Measurements from ENCODE around the gene LRRN4CL.
"Not testable (repeated sequence)": the region's sequence is repeated elsewhere in the genome, so short reads cannot be mapped to it uniquely, and the experiment has no call there.

LRRN4CL gene

DNA sequence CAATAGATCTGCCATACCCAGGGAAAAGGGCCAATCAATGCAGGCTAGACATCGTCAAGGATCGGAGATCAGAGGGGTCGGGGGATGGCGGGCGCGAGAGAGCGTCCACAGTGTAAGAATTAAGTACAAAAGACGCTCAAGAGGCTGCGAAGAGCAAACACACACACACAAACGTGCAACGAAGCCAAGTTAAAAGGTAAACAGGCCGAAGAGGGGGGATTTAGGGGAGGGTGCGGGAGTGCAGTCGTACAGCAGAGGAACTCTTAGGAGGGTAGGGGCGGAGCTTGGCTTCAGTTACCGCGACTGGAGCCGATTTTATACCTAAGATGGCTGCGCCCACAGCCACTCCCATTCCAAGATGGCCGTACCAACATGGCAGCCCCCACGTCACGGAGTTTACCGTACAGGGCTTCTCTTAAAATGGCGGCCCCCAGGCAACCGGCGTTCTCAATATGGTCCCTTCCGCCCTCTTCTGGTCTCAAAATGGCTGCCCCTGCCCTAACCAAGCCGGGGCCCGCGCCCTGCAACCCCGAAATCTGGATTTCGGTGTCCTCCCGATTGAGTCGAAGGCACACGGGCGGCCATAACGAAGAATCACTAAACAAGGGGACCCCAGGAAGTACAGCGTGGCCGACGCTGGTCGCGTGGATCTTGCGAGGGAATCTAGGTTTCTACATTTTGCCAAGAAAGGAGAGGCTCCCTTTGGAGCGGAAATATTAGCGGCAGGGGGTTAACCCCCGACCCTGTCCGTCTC lies 20.1 kb upstream of the LRRN4CL start:
- DNase-seq (ENCODE audit: low read depth) = peak; percentile 90

DNA sequence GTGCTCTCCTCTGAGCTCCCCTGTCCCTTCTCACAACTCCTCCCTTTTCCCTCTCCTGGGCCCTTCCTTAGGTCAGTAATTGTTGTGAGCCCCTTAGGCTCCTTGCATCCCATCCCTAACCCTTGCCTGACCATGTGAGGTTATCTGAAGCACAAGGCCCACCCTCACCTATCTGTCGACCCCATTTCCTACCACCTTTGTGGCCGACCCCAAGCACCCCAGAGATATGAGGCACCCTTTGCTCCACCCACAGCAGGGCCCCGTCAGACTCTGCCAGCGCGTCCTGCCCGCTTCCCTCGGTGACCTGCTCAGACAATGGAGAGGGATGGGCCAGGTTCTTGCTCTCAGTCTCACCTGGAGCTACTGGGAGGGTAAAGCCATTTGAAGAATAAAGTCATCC lies 19.5 kb upstream of the LRRN4CL start:
- no peak for DNase-seq (ENCODE audit: low read depth)

DNA sequence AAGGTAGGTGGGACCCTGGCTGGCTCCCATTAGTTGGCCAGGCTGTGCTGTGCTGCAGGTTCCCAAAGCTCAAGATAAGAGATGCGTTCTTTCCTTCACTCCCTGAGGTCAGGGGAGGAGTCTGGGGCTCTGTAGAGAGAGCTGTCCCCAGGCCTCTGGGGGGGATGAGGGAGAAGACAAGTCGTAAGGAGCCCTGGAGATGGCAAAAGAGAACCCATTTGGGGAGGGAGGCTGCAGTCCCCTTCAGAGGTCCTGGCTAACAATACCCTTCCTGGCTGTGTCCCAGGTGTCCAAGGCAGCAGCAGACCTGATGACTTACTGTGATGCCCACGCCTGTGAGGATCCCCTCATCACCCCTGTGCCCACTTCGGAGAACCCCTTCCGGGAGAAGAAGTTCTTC lies 19.1 kb upstream of the LRRN4CL start:
- no peak for DNase-seq (ENCODE audit: low read depth)

DNA sequence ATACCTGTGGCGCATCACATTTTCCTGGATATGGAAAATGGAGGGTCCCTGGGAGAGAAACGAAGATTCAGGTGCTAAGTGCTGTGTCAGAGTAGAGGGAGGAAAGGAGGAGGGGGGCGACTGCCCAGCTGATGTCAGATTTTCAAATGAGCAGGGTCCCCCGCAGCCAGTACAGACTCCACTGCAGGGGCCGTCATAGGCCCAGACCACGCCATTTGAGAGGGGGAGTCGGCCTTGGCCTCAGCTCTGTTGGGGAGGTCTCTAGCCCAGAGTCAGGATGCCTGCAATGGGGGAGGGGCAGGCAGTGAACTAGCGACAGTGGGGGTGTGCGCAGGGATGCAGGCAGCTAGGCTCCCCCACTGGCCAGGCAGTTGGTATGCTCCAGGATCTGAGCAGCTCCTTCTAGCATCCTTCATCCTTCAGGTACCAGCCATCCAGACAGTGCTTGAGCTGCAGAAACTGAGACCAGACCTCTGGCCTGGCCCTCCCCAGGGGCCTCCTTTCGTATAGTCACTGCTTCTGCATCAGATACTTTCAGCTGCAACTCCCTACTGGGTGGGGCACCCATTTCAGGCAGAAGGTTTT lies 18.0 kb upstream of the LRRN4CL start, which contains the start of the genes BSCL2 and GNG3:
Gene BSCL2, minus strand, starts transcription at position 148 of the 585 bp plus-strand sequence. CDS start 229 bp downstream, outside the sequence.
Gene GNG3, plus strand, starts transcription at position 400 of the 585 bp plus-strand sequence. CDS start 620 bp downstream, outside the sequence.
- DNase-seq (ENCODE audit: low read depth) = no peak

DNA sequence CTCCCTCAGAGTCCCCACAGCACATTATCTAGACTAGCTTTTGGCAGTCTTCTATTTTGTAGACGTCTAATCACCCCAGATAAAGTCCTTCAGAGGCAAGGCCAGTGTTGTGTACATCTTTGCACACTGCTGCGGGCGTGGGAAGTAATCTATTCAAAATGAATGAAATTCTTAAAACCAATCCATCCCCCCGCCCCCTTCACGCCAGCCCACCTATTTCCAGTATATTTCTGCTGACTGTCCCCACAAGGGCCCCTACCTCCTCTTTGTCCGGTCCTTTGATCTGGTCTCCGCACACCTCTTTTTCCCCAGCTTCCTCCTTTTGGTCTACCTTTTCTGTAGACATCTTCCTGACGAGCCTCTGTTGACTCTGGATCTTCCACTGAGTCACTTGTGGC lies 17.5 kb upstream of the LRRN4CL start:
- DNase-seq (ENCODE audit: low read depth) = no peak

DNA sequence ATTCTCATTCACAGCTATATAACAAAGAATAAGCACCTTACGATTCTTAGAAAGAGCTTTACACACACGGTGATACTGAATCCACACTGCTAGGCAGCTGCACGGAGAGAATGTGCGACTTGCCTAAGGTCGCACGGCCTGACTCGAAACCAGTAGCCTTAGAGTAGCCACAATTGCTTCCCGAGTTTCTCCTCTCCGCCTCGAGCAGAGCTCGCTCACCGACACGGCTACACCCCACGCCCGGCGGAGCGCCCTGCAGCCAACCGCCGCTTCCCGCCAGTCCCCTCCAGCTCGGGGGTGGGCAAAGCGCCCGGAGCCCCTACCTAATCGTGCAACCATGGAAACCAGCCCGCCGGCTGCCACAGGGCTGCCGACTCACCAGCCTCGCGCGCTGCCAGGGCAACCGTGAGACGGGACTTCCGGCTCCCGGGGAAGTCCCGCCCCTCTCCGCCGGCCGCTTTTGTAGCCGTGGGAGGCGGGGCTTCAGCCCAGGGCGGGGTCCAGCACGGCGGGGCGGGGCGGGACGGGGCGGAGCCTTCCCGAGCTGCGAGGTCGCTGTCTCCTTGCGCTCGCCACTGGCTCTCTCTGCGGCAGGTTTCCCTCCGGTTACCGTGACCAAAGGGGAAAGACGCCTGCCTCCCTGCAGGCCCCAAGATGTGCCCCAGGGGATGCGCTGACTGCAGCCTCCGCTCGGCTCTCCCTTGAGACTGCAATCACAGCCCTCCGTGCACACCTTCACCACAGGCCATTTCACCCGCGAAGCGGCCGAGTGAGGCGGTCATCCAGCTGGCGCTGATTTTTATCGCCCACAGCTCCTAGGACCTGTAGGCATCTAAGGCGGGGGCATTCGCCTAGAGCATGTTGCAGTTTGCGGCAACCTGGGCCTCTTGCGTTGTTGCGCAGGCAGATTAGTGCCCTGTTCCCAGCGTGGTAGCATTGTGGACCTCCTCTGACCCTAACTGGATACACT lies 16.8 kb upstream of the LRRN4CL start:
- peak; percentile 91 for DNase-seq (ENCODE audit: low read depth)

DNA sequence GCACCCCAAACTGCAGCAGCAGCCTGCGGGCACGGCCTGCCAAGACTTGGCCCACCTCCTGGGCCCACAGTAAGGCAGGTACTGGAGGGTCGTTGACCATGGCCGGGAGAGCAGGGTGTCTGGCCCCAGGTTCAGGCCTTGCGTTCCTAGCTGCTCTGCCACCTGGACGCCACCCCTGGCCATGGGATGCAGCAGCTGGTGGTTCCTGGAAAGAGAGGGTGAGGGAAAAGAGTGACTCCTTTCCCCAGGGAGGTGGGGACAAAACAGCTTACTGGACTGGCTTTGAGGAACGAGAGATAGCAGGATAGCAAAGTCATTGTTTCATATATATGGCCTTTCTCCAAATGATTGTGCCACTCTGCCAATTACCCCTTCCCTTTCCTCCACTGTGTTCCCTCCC lies 16.1 kb upstream of the LRRN4CL start:
- DNase-seq (ENCODE audit: low read depth) = no peak

DNA sequence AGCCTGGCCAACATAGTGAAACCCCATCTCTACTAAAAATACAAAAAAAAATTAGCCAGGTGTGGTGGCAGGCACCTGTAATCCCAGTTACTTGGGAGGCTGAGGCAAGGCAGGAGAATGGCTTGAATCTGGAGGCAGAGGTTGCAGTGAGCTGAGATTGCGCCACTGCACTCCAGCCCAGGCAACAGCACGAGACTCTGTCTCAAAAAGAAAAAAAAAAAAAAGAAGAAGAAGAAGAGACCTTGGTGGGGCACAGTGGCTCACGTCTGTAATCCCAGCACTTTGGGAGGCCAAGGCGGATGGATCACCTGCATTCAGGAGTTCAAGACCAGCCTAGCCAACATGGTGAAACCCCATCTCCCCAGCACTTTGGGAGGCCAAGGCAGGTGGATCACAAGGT lies 14.6 kb upstream of the LRRN4CL start:
- DNase-seq (ENCODE audit: low read depth) = not testable (repeated sequence)

DNA sequence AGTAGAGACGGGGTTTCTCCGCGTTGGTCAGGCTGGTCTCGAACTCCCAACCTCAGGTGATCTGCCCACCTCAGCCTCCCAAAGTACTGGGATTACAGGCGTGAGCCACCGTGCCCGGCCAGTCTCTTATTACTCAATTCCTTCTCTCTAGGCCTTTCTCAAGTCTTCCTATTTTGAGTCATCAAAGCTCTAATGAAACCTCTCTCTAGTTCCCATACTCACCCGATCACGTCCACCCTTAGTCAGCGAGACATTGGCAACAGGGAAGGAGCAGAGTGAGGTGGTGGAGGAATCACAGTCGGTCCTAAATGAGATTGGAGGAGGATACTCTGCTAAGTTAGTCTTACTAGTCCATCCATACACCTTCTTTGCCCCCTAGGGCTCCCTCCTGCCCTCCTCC lies 12.9 kb upstream of the LRRN4CL start:
- DNase-seq (ENCODE audit: low read depth) = no peak

DNA sequence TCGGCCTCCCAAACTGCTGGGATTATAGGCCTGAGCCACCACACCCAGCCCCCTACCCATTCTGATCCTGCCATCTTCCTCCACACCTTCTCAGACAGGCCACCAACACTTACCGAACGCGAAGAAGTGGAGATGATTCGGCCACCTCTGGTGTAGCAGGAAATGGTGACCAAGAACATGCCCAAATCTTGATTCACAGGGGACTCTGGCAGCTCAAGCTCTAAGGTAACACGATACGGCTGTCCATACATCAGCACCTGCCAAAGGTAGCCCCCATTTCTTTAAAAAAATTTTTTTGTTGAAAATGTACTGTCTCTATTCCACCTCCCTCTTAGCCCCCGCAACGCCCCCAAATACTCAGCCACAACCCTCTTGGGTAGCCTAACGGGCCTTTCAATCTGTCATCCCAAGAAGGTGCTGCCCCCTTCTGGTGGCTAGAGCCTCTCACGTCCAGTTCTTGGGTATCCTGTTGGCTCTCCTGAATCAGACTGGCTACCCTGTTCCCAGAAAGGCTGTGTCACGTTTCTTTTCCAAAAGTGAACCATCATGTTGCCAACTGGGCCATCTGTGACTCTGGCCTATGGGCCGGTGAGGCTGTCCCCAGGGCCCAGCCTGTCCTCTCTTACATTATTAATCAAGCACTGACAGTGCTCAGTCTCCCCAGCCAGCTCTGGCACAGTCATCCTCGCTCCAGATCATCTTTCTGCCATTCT lies 5.3 kb upstream of the LRRN4CL start:
- peak; percentile 57 for DNase-seq (ENCODE audit: low read depth)

DNA sequence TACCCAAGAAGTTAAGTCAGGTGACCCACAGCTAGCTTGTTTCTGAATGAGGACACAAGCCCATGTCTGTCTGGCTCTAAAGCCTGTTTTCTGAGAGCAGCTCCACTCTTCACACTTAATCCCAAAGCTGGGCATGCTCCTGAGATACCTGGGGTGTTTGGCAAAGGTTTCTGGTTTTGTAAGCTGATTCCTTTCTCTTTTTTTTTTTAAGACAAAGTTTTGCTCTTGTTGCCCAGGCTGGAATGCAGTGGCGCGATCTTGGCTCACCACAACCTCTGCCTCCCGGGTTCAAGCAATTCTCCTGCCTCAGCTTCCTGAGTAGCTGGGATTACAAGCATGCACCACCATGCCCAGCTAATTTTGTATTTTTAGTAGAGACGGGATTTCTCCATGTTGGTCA lies 4.3 kb upstream of the LRRN4CL start:
- not testable (repeated sequence) for DNase-seq (ENCODE audit: low read depth)

DNA sequence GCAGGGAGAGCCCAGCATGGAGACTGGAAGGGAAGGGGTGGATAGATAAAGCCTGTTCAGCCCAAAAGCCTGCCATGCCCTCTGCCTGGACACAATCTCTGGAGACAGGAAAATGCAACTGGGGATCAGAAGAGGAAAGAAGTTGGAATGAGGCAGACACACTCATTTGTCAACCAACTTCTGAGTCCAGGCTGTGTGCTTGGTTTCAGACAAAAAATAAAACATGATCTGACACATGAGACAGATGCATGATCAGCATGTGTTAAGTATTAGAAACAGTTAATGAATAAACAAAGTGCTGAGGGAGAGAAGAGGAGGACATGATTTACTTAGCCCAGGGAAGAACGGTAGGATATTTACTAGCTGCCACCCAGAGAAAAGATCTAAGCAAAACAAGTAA lies 839 bp downstream of the LRRN4CL start:
- no peak for DNase-seq (ENCODE audit: low read depth)

DNA sequence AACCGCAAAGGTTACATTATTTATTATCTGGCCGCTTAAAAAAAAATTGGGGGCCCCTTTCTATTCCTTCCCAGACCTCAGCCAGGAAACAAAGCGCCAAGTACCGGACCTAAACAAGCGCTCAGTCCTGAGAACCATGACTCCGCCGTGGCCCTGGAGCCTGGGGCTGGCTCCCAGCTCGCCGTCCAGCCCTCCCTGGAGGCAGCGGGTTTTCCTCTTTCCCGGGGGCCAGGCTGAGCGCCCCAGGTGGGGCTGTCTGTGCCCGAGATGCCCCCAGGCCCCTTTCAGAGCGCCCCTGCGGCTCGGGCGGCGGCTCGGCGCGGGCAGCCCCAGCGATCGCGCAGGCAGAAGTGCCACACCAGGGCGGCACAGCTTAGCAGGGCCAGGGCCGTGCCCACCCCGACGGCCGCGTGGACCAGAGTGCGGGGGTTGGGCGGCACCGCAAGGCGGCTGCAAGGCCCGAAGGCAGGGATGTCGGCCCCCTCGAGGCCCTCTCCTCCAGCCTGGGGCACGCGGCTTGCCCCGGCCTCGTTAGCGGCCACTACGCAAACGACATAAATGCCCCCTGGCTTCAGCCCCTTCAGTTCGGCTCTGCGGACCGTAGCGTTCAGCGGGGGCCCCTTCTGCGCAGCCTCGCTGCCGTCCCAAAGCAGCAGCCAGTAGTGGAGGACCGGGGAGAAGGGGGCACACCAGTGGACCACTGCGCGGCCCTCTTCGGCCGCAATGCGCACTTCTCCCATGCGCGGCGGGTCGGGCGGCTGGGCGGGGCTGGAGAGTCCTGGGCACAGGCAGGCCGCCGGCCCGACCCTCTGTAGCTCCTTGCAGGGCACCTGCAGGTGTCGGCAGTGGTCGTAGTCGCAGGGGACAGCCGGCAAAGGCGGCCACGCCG lies 1.6 kb downstream of the LRRN4CL start:
- DNase-seq (ENCODE audit: low read depth) = no peak

DNA sequence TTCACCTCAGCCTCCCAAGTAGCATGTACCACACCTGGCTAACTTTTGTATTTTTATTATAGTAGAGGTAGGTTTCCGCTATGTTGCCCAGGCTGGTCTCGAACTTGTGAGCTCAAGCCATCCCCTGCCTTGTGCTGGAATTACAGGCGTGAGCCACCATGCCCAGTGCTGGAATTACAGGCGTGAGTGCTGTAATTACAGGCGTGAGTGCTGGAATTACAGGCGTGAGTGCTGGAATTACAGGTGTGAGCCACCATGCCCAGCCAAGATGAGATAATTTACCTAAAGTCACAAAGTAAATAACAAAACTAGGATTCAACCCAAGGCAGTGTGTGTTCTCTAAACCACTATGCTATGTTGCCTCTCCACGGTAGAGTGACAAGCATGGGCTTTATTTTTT lies 6.8 kb downstream of the LRRN4CL start:
- DNase-seq (ENCODE audit: low read depth) = no peak

DNA sequence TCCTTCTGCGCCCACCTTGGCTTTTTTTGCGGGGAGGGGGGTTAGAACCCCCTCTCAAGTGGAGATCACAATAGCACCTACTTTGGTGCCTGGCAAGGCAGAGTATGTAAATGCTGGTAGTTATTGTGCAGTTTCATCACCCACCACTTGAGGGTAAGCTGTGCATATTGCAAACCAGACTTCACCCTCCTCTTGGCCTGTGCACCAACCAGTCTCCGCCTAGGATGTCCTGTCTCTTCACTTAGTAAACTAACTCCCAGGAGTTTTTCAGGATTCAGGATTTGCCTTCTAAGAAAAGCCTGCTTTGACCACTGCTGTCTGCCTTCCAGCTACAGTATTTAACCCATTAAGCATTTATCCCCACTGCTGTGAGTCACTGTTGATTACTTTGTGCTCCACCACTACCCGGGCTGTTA lies 8.5 kb downstream of the LRRN4CL start:
- DNase-seq (ENCODE audit: low read depth) = no peak

DNA sequence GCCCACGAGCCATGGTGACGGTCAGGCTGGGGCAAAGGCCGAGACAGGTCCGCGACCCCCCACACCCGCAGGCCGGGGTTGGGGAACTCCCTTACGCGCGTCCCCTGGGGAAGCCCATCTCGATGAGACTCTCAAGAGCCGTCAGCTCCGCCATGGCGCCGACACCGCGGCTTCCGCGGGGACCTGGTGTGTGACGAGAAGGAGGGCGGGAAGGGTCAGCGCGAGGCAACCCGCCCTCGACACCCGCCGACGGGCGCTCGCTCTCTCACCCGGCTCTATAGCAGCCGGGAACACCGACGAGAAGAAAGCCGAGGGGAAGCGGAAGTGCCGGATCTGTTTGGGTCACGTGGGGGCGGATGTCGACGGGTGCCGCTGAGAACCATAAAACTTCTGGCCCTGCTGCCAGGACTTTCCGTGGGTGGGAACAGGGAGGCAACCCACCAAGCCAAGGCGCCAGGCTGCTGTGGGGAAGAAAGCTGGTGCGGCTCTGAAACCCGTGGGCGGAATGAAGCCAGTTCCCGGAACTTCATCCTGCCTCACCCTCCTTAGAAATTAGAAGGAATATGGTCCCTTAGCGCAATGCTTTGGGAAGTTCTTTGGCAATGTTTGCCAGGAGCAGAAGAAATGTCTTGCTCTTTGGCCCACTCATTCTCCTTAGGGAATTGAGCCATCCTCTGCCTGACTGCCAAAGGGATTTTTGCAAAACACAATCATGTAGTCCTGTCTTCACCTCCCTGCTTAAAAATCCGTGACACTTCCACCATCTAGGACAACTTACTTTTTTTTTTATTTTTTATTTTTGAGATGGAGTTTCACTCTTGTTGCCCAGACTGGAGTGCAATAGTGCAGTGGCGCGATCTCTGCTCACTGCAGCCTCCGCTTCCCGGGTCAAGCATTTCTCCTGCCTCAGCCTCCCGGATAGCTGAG lies 10.3 kb downstream of the LRRN4CL start, which contains the start of gene UBXN1:
Gene UBXN1, minus strand, starts transcription at position 304 of the 927 bp plus-strand sequence. Its CDS starts 150 bp downstream, at position 154.
- peak; percentile 76 for DNase-seq (ENCODE audit: low read depth)

DNA sequence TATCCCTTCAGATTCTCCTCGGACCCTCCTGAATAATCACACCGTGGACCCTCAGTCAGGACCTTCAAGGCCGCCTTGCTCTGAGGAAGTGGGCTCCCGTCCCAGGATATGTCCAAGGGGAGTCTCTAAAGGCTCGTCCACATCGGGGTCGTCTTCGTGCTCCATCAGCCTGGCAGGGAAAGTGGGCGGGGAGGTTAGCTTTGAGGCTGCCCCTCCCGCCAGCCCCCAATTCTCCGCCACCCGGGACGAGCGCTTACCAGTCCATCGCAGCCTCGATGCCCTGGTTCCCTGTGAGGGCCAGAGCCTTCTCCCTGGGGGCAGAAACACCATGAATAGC lies 10.9 kb downstream of the LRRN4CL start:
- no peak for DNase-seq (ENCODE audit: low read depth)

DNA sequence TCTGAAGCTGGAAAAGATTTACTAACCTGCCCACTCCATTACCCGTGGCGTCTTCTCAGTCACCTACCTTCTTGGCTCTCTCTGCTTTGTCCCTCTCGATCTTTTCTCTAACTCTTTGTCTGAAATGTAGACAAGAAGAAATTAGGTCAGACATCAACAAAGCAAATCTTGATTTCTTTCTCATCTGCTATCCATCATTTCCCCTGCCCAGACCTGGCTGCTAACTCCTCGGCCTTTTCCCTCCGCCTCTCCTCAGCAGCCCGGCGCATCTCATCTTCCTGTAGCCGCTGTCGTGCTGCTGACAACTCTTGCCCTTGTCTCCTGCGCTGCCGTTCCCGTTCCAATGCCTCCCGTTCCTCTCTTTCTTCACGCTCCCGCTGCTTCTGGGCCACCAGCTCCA lies 11.6 kb downstream of the LRRN4CL start:
- no peak for DNase-seq (ENCODE audit: low read depth)

DNA sequence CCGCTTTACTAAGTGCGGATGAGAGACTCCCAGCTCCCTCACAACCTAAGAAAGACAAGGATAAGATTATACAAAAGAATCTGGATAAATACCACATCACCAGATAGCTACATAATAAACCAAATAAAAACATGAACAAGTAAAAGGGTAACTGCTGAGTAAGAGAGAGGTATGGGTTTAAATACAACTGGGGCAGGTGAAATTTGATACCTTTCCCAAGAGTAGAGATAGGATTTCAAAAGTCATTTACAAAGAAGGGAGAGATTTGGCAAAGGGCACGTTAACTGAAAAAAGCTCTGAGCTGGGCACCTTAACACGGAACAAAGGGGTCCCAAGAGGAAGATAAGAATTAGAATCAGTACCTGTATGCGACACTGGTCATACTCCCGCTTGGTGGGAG lies 12.2 kb downstream of the LRRN4CL start:
- no peak for DNase-seq (ENCODE audit: low read depth)

DNA sequence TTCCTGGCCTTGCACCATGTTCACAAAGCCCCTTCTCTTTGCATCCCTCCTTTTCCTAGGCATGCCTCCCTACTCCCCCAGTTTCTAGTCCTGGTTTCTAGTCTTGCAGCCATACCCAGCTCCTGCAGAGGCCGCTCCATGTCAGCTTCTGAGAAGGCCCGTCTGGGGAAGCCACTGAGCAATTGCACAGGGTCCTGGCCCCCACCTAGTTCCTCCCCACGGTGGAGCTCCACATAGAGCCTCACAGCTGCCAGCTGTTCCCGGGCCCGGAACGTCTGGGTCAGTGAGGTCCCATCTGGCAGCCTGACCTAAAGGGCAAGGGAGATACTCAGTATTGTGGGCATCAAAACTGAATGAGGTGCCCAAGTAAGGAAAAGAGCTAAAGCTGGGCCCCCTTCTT lies 12.6 kb downstream of the LRRN4CL start:
- DNase-seq (ENCODE audit: low read depth) = no peak
